Transverse colon (tissue), 4 donors: ENCODE results near the gene CDKN2C. TPM values are rescaled to one million over a fixed set of nuclear protein-coding genes. Genes with fewer than 3 reads are reported as not detected.
"Not testable (repeated sequence)": the region's sequence is repeated elsewhere in the genome, so short reads cannot be mapped to it uniquely, and the experiment has no call there.

Experiments used
- DNase-seq: peaks from one replicate; pipeline ENCODE4 v3.0.0-alpha.2; 2019
- H3K27ac ChIP-seq, 4 donors: fragments of 200-600 bp; sonication (generic); 2 replicates each; pipeline ENCODE4 v1.5.1; 2016 to 2018; ENCODE audit warnings: inconsistent platforms in 4 of 4
- H3K27me3 ChIP-seq: fragments of 200-600 bp; sonication (generic); 2 replicates; pipeline ENCODE4 v1.5.1; 2017; ENCODE audit warnings: inconsistent platforms
- H3K36me3 ChIP-seq, 4 donors: fragments of 200-600 bp; sonication (generic); 2 replicates each; pipeline ENCODE4 v1.5.1; 2017 to 2019; ENCODE audit warnings: inconsistent platforms in 4 of 4
- H3K4me1 ChIP-seq, 4 donors: fragments of 200-600 bp; sonication (generic); 2 replicates each; pipeline ENCODE4 v1.5.1; 2017 to 2020; ENCODE audit warnings: inconsistent platforms in 4 of 4
- H3K4me3 ChIP-seq, 4 donors: fragments of 200-600 bp; sonication (generic); 1 replicate in 1 of 4; 2 replicates in 3 of 4; pipeline versions ENCODE4 v1.5.1 to v1.6.1; 2017 to 2019; ENCODE audit warnings: inconsistent platforms in 4 of 4
- H3K9me3 ChIP-seq, 2 donors: fragments of 200-600 bp; sonication (generic); 2 replicates each; pipeline ENCODE4 v1.5.1; 2017 to 2019; ENCODE audit warnings: inconsistent platforms in 2 of 2
- EP300 ChIP-seq: sonication (generic); formaldehyde crosslinking; IDR thresholded peaks from one replicate; pipeline ENCODE4 v1.6.1; 2017; ENCODE audit warnings: antibody characterized with exemption, low read depth
- POLR2A ChIP-seq: fragments of 450-650 bp; IDR thresholded peaks from one replicate; pipeline ENCODE4 v1.6.1; 2016; ENCODE audit warnings: antibody characterized with exemption, mild to moderate bottlenecking, moderate library complexity
- POLR2AphosphoS5 ChIP-seq, 3 donors: sonication (generic); formaldehyde crosslinking; IDR thresholded peaks; one replicate each; pipeline ENCODE4 v1.6.1; 2016; ENCODE audit warnings: antibody characterized with exemption in 3 of 3
- WGBS, 2 donors: methylation state at CpG; one replicate each; pipeline ENCODE4 v1.1.5; 2018; ENCODE audit warnings: low coverage in 1 of 2; 5-methylcytosine and 5-hydroxymethylcytosine counted together
- in situ Hi-C, 4 donors: fragments of 200-750 bp; cut with MboI; loops; one replicate each; pipeline versions ENCODE4 v1.15.0 to v1.15.1; 2017; ENCODE audit warnings: low sequenced_read_pairs in 3 of 4, low pct_ligation_motif_present in 1 of 4, low pct_unique_long_range_greater_than_20kb in 1 of 4
- intact Hi-C: fragments of 100-400 bp; cut with DNase I; formaldehyde crosslinking; loops from one replicate; pipeline ENCODE4 v1.15.1; 2023; ENCODE audit warnings: low total_unique reads
- total RNA-seq, 4 donors: library from RNA; depleted of rRNA; stranded (reverse); fragments of >200 nt; gene quantifications; one replicate each; pipeline ENCODE4 v1.1.0, GENCODE V29; 2016
- TF ChIP-seq, protein P1 (sequence below), 5 experiments: fragments of 200-600 bp in 3 of 5; fragments of 450-650 bp in 2 of 5; sonication (generic) in 3 of 5; IDR thresholded peaks; 1 replicate in 2 of 5; 2 replicates in 3 of 5; pipeline ENCODE4 v1.5.1; 2016 to 2017; ENCODE audit warnings: antibody characterized with exemption in 5 of 5, inconsistent platforms in 3 of 5, mild to moderate bottlenecking in 2 of 5, moderate library complexity in 1 of 5

Gene CDKN2C
- total RNA-seq, 4 donors from 2014 or later: 6.7 to 10.3 (median 7.4) TPM; not detected in 1

DNA sequence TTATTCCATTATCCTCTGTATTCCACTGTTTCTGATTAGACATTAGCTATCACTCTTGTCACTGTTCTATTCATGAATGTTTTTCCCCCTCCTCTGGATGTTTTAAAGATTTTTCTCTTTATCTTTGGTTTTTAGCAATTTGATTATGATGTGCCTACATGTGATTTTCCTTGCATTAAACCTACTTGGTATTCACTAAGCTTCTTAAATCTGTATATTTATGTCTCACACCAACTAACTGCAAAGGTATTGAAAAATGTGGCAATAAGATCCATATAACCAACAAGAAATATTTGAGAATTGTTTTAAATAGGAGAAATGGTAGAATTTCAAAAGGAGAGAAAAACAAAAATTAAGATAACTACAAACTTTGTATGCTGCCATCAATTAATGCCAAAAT is 35.2 kb upstream of the CDKN2C start:
- H3K4me3 ChIP-seq: no peak overlapping the region
- no peaks in the 10 kb centered on the region for H3K27me3 ChIP-seq
- DNase-seq: no peak
- H3K9me3 ChIP-seq: no peaks in the 10 kb centered on the region
- peaks cover 0 to 9% (median 6%) of the 10 kb centered on the region in 4 donors for H3K4me1 ChIP-seq
- TF ChIP-seq EP300 (no peak), POLR2AphosphoS5 (IDR thresholded peaks at IDR 0.05) (no peak), POLR2A (no peak)
- TF ChIP-seq, protein P1, sequence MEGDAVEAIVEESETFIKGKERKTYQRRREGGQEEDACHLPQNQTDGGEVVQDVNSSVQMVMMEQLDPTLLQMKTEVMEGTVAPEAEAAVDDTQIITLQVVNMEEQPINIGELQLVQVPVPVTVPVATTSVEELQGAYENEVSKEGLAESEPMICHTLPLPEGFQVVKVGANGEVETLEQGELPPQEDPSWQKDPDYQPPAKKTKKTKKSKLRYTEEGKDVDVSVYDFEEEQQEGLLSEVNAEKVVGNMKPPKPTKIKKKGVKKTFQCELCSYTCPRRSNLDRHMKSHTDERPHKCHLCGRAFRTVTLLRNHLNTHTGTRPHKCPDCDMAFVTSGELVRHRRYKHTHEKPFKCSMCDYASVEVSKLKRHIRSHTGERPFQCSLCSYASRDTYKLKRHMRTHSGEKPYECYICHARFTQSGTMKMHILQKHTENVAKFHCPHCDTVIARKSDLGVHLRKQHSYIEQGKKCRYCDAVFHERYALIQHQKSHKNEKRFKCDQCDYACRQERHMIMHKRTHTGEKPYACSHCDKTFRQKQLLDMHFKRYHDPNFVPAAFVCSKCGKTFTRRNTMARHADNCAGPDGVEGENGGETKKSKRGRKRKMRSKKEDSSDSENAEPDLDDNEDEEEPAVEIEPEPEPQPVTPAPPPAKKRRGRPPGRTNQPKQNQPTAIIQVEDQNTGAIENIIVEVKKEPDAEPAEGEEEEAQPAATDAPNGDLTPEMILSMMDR (IDR thresholded peaks at IDR 0.05): no peak
- in situ Hi-C loops: loop anchor here (25.0 kb wide), 2 partner anchors 102 to 252 kb away; no protein-coding TSS in a partner anchor
- intact Hi-C loops: no loop called here
- H3K27ac ChIP-seq: no peak overlapping the region
- no peaks in the 10 kb centered on the region for H3K36me3 ChIP-seq

DNA sequence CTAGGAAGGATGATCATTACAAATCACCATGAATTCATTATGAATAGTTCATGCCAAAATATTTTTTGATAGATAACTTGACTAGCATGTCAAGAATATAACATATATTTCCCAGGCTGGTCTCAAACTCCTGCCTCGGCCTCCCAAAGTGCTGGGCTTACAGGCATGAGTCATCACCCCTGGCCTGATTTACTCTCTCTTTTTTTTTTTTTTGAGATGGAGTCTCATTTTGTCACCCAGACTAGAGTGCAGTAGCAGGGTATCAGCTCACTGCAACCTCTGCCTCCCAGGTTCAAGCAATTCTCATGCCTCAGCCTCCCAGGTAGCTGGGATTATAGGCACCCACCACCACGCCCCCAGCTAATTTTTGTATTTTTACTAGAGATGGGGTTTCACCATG is 34.8 kb upstream of the CDKN2C start:
- H3K27ac ChIP-seq, intact Hi-C loops, H3K27me3 ChIP-seq, H3K9me3 ChIP-seq, H3K4me1 ChIP-seq, H3K4me3 ChIP-seq, H3K36me3 ChIP-seq, DNase-seq: not testable (repeated sequence)
- in situ Hi-C loops: loop anchor here (25.0 kb wide), 2 partner anchors 102 to 252 kb away; no protein-coding TSS in a partner anchor
- 67 to 85% methylated on average over 1 to 2 of the region's 2 CpGs for WGBS, 2 donors

DNA sequence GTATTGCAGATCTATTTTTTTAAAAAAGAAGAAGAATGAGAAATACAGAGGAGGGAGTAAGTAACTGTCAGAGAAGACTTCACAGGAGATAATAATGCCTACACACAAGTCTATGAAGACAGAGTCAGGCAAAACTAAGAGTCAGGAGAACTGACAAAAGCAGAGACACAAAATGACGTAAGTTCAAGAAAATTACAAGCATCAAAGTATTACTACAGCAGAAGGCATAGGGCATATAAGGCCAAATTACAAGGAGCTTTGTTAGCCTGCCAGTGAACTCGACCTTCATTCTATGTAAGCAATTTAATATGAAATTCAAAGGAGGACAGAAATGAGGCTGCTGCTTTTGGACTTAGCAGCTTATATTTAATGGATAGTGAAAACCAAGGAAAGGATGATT is 33.7 kb upstream of the CDKN2C start:
- no peak for DNase-seq
- H3K36me3 ChIP-seq: no peaks in the 10 kb centered on the region
- intact Hi-C loops: no loop called here
- H3K27me3 ChIP-seq: no peaks in the 10 kb centered on the region
- no peak overlapping the region for H3K27ac ChIP-seq
- peaks cover 0 to 5% (median 2%) of the 10 kb centered on the region in 4 donors for H3K4me1 ChIP-seq
- H3K4me3 ChIP-seq: no peak overlapping the region
- 67 to 71% methylated on average over 2 of the region's 2 CpGs for WGBS, 2 donors
- TF ChIP-seq, protein P1 (IDR thresholded peaks at IDR 0.05): no peak
- no peak for TF ChIP-seq POLR2A
- no peak for TF ChIP-seq EP300
- no peak for TF ChIP-seq POLR2AphosphoS5 (IDR thresholded peaks at IDR 0.05)
- no peaks in the 10 kb centered on the region for H3K9me3 ChIP-seq
- in situ Hi-C loops: loop anchor here (25.0 kb wide), 2 partner anchors 101 to 251 kb away; no protein-coding TSS in a partner anchor

DNA sequence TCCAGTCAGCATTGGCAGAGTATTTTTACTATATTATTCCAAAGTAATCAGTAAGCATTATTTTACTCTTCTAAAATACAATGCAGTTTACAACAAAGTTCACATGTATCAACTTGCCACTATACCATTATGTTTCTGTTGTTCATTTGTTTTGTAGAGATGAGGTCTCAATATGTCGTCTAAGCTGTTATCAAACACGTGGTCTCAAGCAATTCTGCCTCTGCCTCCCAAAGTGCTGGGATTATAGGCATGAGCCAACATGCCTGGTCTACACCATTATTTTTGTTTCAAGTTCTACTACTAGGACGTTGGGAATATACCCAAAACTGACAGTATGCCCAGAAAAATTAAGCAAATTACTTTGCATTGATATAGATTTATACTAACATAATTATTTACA is 29.8 kb upstream of the CDKN2C start:
- intact Hi-C loops: no loop called here
- Histone ChIP-seq H3K27me3 (no peaks in the 10 kb centered on the region), H3K27ac (no peak overlapping the region), H3K4me1 (peaks cover 0 to 5% (median 0%) of the 10 kb centered on the region in 4 donors), H3K36me3 (no peaks in the 10 kb centered on the region), H3K9me3 (no peaks in the 10 kb centered on the region), H3K4me3 (no peak overlapping the region)
- TF ChIP-seq POLR2A (no peak), EP300 (no peak), POLR2AphosphoS5 (IDR thresholded peaks at IDR 0.05) (no peak)
- TF ChIP-seq, protein P1 (IDR thresholded peaks at IDR 0.05): no peak
- in situ Hi-C loops: loop anchor here (25.0 kb wide), 2 partner anchors 97 to 247 kb away; no protein-coding TSS in a partner anchor
- no peak for DNase-seq
- 90 to 91% methylated on average over 3 of the region's 3 CpGs for WGBS, 2 donors

DNA sequence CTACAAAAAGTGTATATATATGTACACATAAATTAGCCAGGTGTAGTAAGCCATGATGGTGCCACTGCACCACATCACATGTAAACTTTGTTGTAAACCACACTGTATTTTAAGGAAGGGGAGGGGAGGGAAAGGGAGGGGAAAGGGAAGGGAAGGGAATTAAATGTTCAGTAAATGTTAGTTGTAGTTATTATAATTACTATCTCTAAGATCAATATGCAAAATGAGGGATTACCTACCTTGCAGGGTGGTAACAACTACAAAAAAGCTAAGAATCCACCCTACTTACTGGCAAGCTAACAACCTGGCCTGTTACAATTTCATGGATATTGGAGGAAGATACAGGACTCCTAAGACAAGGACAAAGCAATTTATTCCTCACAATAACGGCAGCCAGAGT is 27.7 kb upstream of the CDKN2C start:
- Histone ChIP-seq H3K4me1 (no peaks in the 10 kb centered on the region), H3K27me3 (no peaks in the 10 kb centered on the region), H3K36me3 (no peaks in the 10 kb centered on the region), H3K9me3 (no peaks in the 10 kb centered on the region), H3K4me3 (no peak overlapping the region), H3K27ac (no peak overlapping the region)
- no peak for TF ChIP-seq EP300
- no peak for TF ChIP-seq POLR2AphosphoS5 (IDR thresholded peaks at IDR 0.05)
- TF ChIP-seq, protein P1 (IDR thresholded peaks at IDR 0.05): no peak
- no peak for TF ChIP-seq POLR2A
- in situ Hi-C loops: loop anchor here (25.0 kb wide), 2 partner anchors 95 to 245 kb away; no protein-coding TSS in a partner anchor
- no peak for DNase-seq
- 64 to 93% methylated on average over 1 of the region's 1 CpG for WGBS, 2 donors
- intact Hi-C loops: no loop called here
